ENCODE measurements around the gene PIGB. TPM values are rescaled to one million over a fixed set of nuclear protein-coding genes. Genes with fewer than 3 reads are reported as not detected.

PIGB gene
- polyA plus RNA-seq, 1 donor (not counting 4 experiments of a cell fraction or from before 2014, with no cell fraction given) = 29.1 TPM

DNA sequence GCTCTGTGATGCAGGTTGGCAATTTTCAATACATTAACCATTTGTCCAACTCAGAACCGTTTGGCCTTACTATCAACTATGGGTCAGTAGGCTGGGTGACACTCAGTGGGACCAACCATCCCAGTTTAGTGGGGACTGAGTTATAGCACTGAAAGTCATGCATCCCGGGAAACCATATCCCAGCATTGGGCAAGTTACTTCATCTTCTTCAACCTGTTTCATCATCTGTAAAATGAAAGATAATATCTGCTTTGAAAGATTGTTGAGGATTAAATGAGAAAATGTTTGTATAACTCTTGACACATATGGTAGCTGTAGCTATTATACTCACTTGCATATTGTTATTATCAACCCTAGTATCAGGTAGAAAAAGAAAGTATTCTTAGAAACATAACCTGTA lies 41.3 kb upstream of the PIGB start:
- no peak overlapping the region for H2AFZ ChIP-seq (ENCODE audit: control insufficient read depth, low read length)
- no peak overlapping the region for H3K4me3 ChIP-seq (ENCODE audit: control insufficient read depth in 2 of 3, extremely low read depth in 1 of 3, insufficient read depth in 2 of 3, low read depth in 1 of 3, low read length in 3 of 3)
- H3K9me1 ChIP-seq (ENCODE audit: control insufficient read depth, extremely low read depth, insufficient read depth, low read length) = no peaks in the 10 kb centered on the region
- no peaks in the 10 kb centered on the region for H3K79me2 ChIP-seq (ENCODE audit: control insufficient read depth, insufficient read depth, low read length)
- dilution Hi-C loops (cut with MboI; ENCODE audit: extremely low pct_ligation_motif_present, low sequenced_read_pairs) = no loop called here
- H3K4me2 ChIP-seq (ENCODE audit: control insufficient read depth, extremely low read depth, insufficient read depth, low read depth, low read length) = no peak overlapping the region
- no peaks in the 10 kb centered on the region for H3K36me3 ChIP-seq (ENCODE audit: control insufficient read depth in 2 of 2, extremely low read depth in 1 of 2, insufficient read depth in 2 of 2, low read length in 2 of 2)
- H3K27ac ChIP-seq (ENCODE audit: control insufficient read depth, insufficient read depth, low read length) = no peak overlapping the region
- FAIRE-seq (no peak), DNase-seq (ENCODE audit: low read depth, low spot score) (no peak)
- peaks cover 16% of the 10 kb centered on the region for H3K4me1 ChIP-seq (ENCODE audit: control insufficient read depth, extremely low read depth, insufficient read depth, low read length)
- H3K9me3 ChIP-seq (ENCODE audit: control insufficient read depth, low read depth, low read length) = no peaks in the 10 kb centered on the region
- no peak for TF ChIP-seq EZH2 (IDR thresholded peaks at IDR 0.05; ENCODE audit: low read length)
- H3K27me3 ChIP-seq (ENCODE audit: control insufficient read depth, extremely low read depth, insufficient read depth, low read length) = no peaks in the 10 kb centered on the region
- no peaks in the 10 kb centered on the region for H4K20me1 ChIP-seq (ENCODE audit: control insufficient read depth, extremely low read depth, insufficient read depth, low read length)
- no peak overlapping the region for H3K9ac ChIP-seq (ENCODE audit: control insufficient read depth, extremely low read depth, insufficient read depth, low read length)

DNA sequence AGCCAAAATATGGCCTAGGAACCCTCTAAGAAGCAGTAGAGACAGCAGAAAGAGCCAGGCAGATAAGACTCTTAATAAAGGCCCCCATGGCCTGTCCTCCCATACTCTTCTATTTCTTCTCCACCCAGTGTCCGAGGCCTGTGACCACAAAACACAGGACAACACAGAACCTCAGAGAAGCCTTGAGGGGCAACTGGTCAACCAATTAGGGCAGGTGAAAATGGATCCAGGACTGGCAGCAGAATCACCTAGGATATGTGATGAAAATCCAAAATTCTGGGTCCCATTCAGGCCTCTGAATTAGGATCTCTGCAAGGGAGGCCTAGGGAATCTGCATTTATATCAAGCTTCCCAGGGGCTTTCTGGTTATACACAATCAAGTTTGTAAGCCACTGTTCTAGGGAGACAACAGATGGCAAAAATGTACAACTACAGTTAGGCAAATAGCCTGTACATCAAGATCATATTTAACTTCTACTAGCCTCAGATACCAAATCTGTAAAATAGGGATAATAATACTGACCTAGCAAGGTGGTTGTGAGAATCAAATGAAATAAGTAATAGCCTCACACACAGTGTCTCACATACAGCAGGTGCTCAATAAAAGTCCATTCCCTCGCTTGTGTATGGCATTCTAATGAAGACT lies 39.8 kb upstream of the PIGB start:
- H3K27me3 ChIP-seq (ENCODE audit: control insufficient read depth, extremely low read depth, insufficient read depth, low read length) = no peaks in the 10 kb centered on the region
- no peaks in the 10 kb centered on the region for H4K20me1 ChIP-seq (ENCODE audit: control insufficient read depth, extremely low read depth, insufficient read depth, low read length)
- H3K9ac ChIP-seq (ENCODE audit: control insufficient read depth, extremely low read depth, insufficient read depth, low read length) = no peak overlapping the region
- H3K4me3 ChIP-seq (ENCODE audit: control insufficient read depth in 2 of 3, extremely low read depth in 1 of 3, insufficient read depth in 2 of 3, low read depth in 1 of 3, low read length in 3 of 3) = no peak overlapping the region
- no peaks in the 10 kb centered on the region for H3K9me1 ChIP-seq (ENCODE audit: control insufficient read depth, extremely low read depth, insufficient read depth, low read length)
- H3K4me2 ChIP-seq (ENCODE audit: control insufficient read depth, extremely low read depth, insufficient read depth, low read depth, low read length) = no peak overlapping the region
- FAIRE-seq = no peak
- H3K36me3 ChIP-seq (ENCODE audit: control insufficient read depth in 2 of 2, extremely low read depth in 1 of 2, insufficient read depth in 2 of 2, low read length in 2 of 2) = no peaks in the 10 kb centered on the region
- TF ChIP-seq, protein P1, sequence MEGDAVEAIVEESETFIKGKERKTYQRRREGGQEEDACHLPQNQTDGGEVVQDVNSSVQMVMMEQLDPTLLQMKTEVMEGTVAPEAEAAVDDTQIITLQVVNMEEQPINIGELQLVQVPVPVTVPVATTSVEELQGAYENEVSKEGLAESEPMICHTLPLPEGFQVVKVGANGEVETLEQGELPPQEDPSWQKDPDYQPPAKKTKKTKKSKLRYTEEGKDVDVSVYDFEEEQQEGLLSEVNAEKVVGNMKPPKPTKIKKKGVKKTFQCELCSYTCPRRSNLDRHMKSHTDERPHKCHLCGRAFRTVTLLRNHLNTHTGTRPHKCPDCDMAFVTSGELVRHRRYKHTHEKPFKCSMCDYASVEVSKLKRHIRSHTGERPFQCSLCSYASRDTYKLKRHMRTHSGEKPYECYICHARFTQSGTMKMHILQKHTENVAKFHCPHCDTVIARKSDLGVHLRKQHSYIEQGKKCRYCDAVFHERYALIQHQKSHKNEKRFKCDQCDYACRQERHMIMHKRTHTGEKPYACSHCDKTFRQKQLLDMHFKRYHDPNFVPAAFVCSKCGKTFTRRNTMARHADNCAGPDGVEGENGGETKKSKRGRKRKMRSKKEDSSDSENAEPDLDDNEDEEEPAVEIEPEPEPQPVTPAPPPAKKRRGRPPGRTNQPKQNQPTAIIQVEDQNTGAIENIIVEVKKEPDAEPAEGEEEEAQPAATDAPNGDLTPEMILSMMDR (optimal IDR thresholded peaks at IDR 0.05 in 1 of 3, IDR thresholded peaks at IDR 0.05 in 1 of 3, conservative IDR thresholded peaks at IDR 0.05 in 1 of 3; ENCODE audit: extremely low read depth in 1 of 3, insufficient read depth in 2 of 3, low read length in 3 of 3) = no peak
- no peak for TF ChIP-seq EZH2 (IDR thresholded peaks at IDR 0.05; ENCODE audit: low read length)
- no peak for DNase-seq (ENCODE audit: low read depth, low spot score)
- dilution Hi-C loops (cut with MboI; ENCODE audit: extremely low pct_ligation_motif_present, low sequenced_read_pairs) = no loop called here
- H3K79me2 ChIP-seq (ENCODE audit: control insufficient read depth, insufficient read depth, low read length) = no peaks in the 10 kb centered on the region
- no peak overlapping the region for H3K27ac ChIP-seq (ENCODE audit: control insufficient read depth, insufficient read depth, low read length)
- H3K9me3 ChIP-seq (ENCODE audit: control insufficient read depth, low read depth, low read length) = no peaks in the 10 kb centered on the region
- peaks cover 17% of the 10 kb centered on the region for H3K4me1 ChIP-seq (ENCODE audit: control insufficient read depth, extremely low read depth, insufficient read depth, low read length)
- H2AFZ ChIP-seq (ENCODE audit: control insufficient read depth, low read length) = no peak overlapping the region
